ENCODE measurements around the gene S100A8. TPM values are rescaled to one million over a fixed set of nuclear protein-coding genes. Genes with fewer than 3 reads are reported as not detected.
"Not testable (repeated sequence)": the region's sequence is repeated elsewhere in the genome, so short reads cannot be mapped to it uniquely, and the experiment has no call there.

S100A8 gene
- total RNA-seq, 1 experiment from 2014 or later = not detected

GRCh38 chr1:153418758-153419435 lies 28.0 kb upstream of the S100A8 start:
- DNase-seq (ENCODE audit: low spot score); in situ Hi-C loops (cut with HindIII; ENCODE audit: low sequenced_read_pairs): not testable (repeated sequence)

- DNase-seq (ENCODE audit: low spot score) = no peak
- in situ Hi-C loops (cut with HindIII; ENCODE audit: low sequenced_read_pairs) = no loop called here
These were observed 26.4 kb upstream of the S100A8 start for GRCh38 chr1:153417136-153417888.

- DNase-seq (ENCODE audit: low spot score) = no peak
- in situ Hi-C loops (cut with HindIII; ENCODE audit: low sequenced_read_pairs) = no loop called here
These were observed 25.1 kb upstream of the S100A8 start, which contains the start of gene S100A7A for GRCh38 chr1:153415850-153416570. TSS of gene S100A7A (plus strand) at chr1:153416520. CDS start at chr1:153418083, 1,563 bp downstream.

GRCh38 chr1:153413961-153414360 lies 23.1 kb upstream of the S100A8 start:
- in situ Hi-C loops (cut with HindIII; ENCODE audit: low sequenced_read_pairs); DNase-seq (ENCODE audit: low spot score): not testable (repeated sequence)

GRCh38 chr1:153407274-153407673 lies 16.4 kb upstream of the S100A8 start:
- in situ Hi-C loops (cut with HindIII; ENCODE audit: low sequenced_read_pairs); DNase-seq (ENCODE audit: low spot score): not testable (repeated sequence)

- DNase-seq (ENCODE audit: low spot score); in situ Hi-C loops (cut with HindIII; ENCODE audit: low sequenced_read_pairs): not testable (repeated sequence)
These were observed 15.1 kb upstream of the S100A8 start for GRCh38 chr1:153405825-153406599.

GRCh38 chr1:153404768-153405167 lies 13.9 kb upstream of the S100A8 start:
- DNase-seq (ENCODE audit: low spot score) = no peak
- in situ Hi-C loops (cut with HindIII; ENCODE audit: low sequenced_read_pairs) = no loop called here

- in situ Hi-C loops (cut with HindIII; ENCODE audit: low sequenced_read_pairs) = no loop called here
- no peak for DNase-seq (ENCODE audit: low spot score)
These were observed 13.3 kb upstream of the S100A8 start for GRCh38 chr1:153404086-153404635.

GRCh38 chr1:153403421-153404085 lies 12.7 kb upstream of the S100A8 start:
- DNase-seq (ENCODE audit: low spot score) = no peak
- in situ Hi-C loops (cut with HindIII; ENCODE audit: low sequenced_read_pairs) = no loop called here

- no peak for DNase-seq (ENCODE audit: low spot score)
- in situ Hi-C loops (cut with HindIII; ENCODE audit: low sequenced_read_pairs) = no loop called here
These were observed 11.4 kb upstream of the S100A8 start for GRCh38 chr1:153402226-153402625.

- in situ Hi-C loops (cut with HindIII; ENCODE audit: low sequenced_read_pairs) = no loop called here
- no peak for DNase-seq (ENCODE audit: low spot score)
These were observed 10.6 kb upstream of the S100A8 start for GRCh38 chr1:153401461-153401860.

GRCh38 chr1:153400244-153400643 lies 9.4 kb upstream of the S100A8 start:
- in situ Hi-C loops (cut with HindIII; ENCODE audit: low sequenced_read_pairs) = no loop called here
- DNase-seq (ENCODE audit: low spot score) = no peak

GRCh38 chr1:153399401-153400055 lies 8.7 kb upstream of the S100A8 start:
- no peak for DNase-seq (ENCODE audit: low spot score)
- in situ Hi-C loops (cut with HindIII; ENCODE audit: low sequenced_read_pairs) = no loop called here

- no peak for DNase-seq (ENCODE audit: low spot score)
These were observed 7.2 kb upstream of the S100A8 start for GRCh38 chr1:153397924-153398651.

GRCh38 chr1:153397051-153397923 lies 6.4 kb upstream of the S100A8 start:
- DNase-seq (ENCODE audit: low spot score) = no peak
- in situ Hi-C loops (cut with HindIII; ENCODE audit: low sequenced_read_pairs) = no loop called here

More at GRCh38 chr1:153397924-153398651, 7.2 kb upstream of the S100A8 start:
- in situ Hi-C loops (cut with HindIII; ENCODE audit: low sequenced_read_pairs) = no loop called here

GRCh38 chr1:153396461-153396860 lies 5.6 kb upstream of the S100A8 start:
- no peak for DNase-seq (ENCODE audit: low spot score)
- in situ Hi-C loops (cut with HindIII; ENCODE audit: low sequenced_read_pairs) = no loop called here

Measured in G401 (cell line).